Measurements from ENCODE around the gene SPTLC2. TPM values are rescaled to one million over a fixed set of nuclear protein-coding genes. Genes with fewer than 3 reads are reported as not detected.

Gene SPTLC2
- total and polyA plus RNA-seq, 4 donors: 8.1 to 48.6 (median 27.6) TPM

DNA sequence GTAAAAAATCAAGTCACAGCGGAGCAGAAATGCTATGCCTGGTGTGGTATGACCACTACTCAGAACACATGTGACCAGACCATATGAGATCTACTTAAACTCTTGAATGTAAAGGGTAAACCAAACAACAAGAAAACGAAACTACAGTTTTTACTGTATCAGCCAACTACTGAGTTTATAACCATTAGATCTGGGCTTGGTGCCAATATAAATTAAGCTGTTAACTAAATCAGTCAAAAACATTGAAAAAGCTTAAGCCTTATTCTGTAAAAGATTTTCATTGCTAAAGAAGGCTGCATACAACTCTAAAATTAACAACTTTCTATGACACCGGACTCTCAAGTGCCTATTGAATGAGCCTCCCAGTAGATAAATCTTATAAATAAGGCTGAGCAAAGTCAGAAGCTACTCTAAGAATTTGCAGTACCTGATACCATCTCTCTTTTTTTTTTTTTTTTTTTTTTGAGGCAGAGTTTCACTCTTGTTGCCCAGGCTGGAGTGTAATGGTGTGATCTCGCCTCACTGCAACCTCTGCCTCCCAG, 35.4 kb downstream of the SPTLC2 start:
- TF ChIP-seq, protein P1, sequence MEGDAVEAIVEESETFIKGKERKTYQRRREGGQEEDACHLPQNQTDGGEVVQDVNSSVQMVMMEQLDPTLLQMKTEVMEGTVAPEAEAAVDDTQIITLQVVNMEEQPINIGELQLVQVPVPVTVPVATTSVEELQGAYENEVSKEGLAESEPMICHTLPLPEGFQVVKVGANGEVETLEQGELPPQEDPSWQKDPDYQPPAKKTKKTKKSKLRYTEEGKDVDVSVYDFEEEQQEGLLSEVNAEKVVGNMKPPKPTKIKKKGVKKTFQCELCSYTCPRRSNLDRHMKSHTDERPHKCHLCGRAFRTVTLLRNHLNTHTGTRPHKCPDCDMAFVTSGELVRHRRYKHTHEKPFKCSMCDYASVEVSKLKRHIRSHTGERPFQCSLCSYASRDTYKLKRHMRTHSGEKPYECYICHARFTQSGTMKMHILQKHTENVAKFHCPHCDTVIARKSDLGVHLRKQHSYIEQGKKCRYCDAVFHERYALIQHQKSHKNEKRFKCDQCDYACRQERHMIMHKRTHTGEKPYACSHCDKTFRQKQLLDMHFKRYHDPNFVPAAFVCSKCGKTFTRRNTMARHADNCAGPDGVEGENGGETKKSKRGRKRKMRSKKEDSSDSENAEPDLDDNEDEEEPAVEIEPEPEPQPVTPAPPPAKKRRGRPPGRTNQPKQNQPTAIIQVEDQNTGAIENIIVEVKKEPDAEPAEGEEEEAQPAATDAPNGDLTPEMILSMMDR (IDR thresholded peaks at IDR 0.05; ENCODE audit: control extremely low read depth, extremely low read depth): no peak
- no peak overlapping the region for H3K27ac ChIP-seq (ENCODE audit: low read depth in 1 of 2, low read length in 1 of 2)
- H3K4me1 ChIP-seq (ENCODE audit: control insufficient read depth in 5 of 5, insufficient read depth in 5 of 5, low read length in 5 of 5): peaks cover 5 to 24% (median 7%) of the 10 kb centered on the region in 5 donors
- 27 to 34% methylated on average over 4 of the region's 4 CpGs for WGBS, 2 donors
- no peak overlapping the region for H3K4me3 ChIP-seq
- peaks cover 0 to 1% (median 0%) of the 10 kb centered on the region in 4 donors for H3K36me3 ChIP-seq (ENCODE audit: control insufficient read depth in 4 of 4, insufficient read depth in 4 of 4, low read length in 4 of 4)
- no peaks in the 10 kb centered on the region for H3K27me3 ChIP-seq (ENCODE audit: control insufficient read depth in 3 of 3, insufficient read depth in 3 of 3, low read length in 2 of 3)
- no peak for ATAC-seq (ENCODE audit: insufficient read depth, low FRiP score)
- no peaks in the 10 kb centered on the region for H3K9me3 ChIP-seq (ENCODE audit: control insufficient read depth in 4 of 4, insufficient read depth in 3 of 4, low read length in 3 of 4)
- peak overlapping the region in 1 of 2 donors; percentile 36 for H3K9ac ChIP-seq (ENCODE audit: insufficient read depth in 1 of 2, low read length in 2 of 2)
- peak; percentile 19 to 92 (median 89) for DNase-seq

DNA sequence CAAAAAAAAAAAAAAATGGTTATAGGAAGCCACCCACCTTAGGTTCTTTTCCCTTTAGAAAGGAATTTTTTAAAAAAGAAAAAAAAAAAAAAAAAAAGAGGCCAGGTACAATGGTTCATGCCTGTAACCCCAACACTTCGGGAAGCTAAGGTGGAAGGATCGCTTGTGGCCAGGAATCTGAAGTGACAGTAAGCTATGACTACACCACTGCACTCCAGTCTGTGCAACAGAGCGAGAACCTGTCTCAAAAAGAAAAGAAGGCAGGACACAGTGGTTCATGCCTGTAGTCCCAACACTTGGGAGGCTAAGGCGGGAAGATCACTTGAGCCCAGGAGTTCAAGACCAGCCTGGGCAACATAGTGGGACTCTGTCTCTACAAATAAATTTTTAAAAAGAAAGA, 36.0 kb downstream of the SPTLC2 start:
- Histone ChIP-seq H3K36me3 (ENCODE audit: control insufficient read depth in 4 of 4, insufficient read depth in 4 of 4, low read length in 4 of 4) (peaks cover 0 to 6% (median 0%) of the 10 kb centered on the region in 4 donors), H3K9me3 (ENCODE audit: control insufficient read depth in 4 of 4, insufficient read depth in 3 of 4, low read length in 3 of 4) (no peaks in the 10 kb centered on the region), H3K9ac (ENCODE audit: insufficient read depth in 1 of 2, low read length in 2 of 2) (peak overlapping the region in 1 of 2 donors; percentile 36), H3K4me3 (no peak overlapping the region), H3K27ac (ENCODE audit: low read depth in 1 of 2, low read length in 1 of 2) (no peak overlapping the region), H3K27me3 (ENCODE audit: control insufficient read depth in 3 of 3, insufficient read depth in 3 of 3, low read length in 2 of 3) (no peaks in the 10 kb centered on the region), H3K4me1 (ENCODE audit: control insufficient read depth in 5 of 5, insufficient read depth in 5 of 5, low read length in 5 of 5) (peaks cover 5 to 24% (median 7%) of the 10 kb centered on the region in 5 donors)
- TF ChIP-seq, protein P1 (IDR thresholded peaks at IDR 0.05; ENCODE audit: control extremely low read depth, extremely low read depth): no peak
- no peak for ATAC-seq (ENCODE audit: insufficient read depth, low FRiP score)
- no peak for DNase-seq
- 93 to 94% methylated on average over 4 of the region's 4 CpGs for WGBS, 2 donors

DNA sequence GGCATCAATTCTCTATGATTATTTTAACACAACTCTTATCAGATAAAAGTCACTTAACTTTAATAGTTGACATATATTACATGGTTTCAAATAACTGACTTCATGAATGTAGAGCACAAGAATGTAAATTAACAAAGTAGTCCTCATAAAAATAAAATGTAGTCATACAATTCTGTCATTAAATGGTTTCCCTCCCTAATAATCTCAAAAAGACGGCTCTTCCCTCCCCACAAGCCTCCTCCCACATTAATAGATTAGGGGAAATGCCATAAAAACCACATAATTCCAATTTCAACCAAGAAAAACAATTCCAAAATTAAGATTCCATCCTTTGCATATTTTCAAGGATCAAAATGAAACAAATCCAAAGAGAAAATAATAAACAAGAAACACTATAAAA, 36.7 kb downstream of the SPTLC2 start:
- Histone ChIP-seq H3K36me3 (ENCODE audit: control insufficient read depth in 4 of 4, insufficient read depth in 4 of 4, low read length in 4 of 4) (peaks cover 0 to 8% (median 0%) of the 10 kb centered on the region in 4 donors), H3K4me3 (no peak overlapping the region), H3K9ac (ENCODE audit: insufficient read depth in 1 of 2, low read length in 2 of 2) (no peak overlapping the region), H3K9me3 (ENCODE audit: control insufficient read depth in 4 of 4, insufficient read depth in 3 of 4, low read length in 3 of 4) (no peaks in the 10 kb centered on the region), H3K4me1 (ENCODE audit: control insufficient read depth in 5 of 5, insufficient read depth in 5 of 5, low read length in 5 of 5) (peaks cover 5 to 20% (median 6%) of the 10 kb centered on the region in 5 donors), H3K27ac (ENCODE audit: low read depth in 1 of 2, low read length in 1 of 2) (no peak overlapping the region), H3K27me3 (ENCODE audit: control insufficient read depth in 3 of 3, insufficient read depth in 3 of 3, low read length in 2 of 3) (no peaks in the 10 kb centered on the region)
- ATAC-seq (ENCODE audit: insufficient read depth, low FRiP score) (no peak), DNase-seq (no peak)
- WGBS, 2 donors: 79 to 92% methylated on average over 1 of the region's 1 CpG
- TF ChIP-seq, protein P1 (IDR thresholded peaks at IDR 0.05; ENCODE audit: control extremely low read depth, extremely low read depth): no peak

DNA sequence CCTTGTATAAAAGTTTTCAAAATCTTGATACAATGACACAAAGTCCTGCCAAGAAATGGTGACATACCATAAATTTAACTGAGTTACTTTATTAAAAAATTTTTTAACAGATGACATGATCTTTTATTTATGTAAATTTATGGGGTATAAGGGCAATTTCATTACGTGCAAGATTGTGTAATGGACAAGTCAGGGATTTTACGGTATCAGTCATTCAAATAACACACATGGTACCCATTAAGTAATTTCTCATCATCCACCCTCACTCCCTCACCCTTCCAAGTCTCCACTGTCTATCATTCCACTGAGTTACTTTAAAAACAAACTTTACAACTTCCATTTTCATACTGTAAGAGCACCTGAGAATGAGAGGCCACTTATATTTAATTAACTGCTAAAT, 37.4 kb downstream of the SPTLC2 start:
- Histone ChIP-seq H3K27me3 (ENCODE audit: control insufficient read depth in 3 of 3, insufficient read depth in 3 of 3, low read length in 2 of 3) (no peaks in the 10 kb centered on the region), H3K9ac (ENCODE audit: insufficient read depth in 1 of 2, low read length in 2 of 2) (no peak overlapping the region), H3K27ac (ENCODE audit: low read depth in 1 of 2, low read length in 1 of 2) (no peak overlapping the region), H3K36me3 (ENCODE audit: control insufficient read depth in 4 of 4, insufficient read depth in 4 of 4, low read length in 4 of 4) (peaks cover 0 to 8% (median 0%) of the 10 kb centered on the region in 4 donors), H3K4me1 (ENCODE audit: control insufficient read depth in 5 of 5, insufficient read depth in 5 of 5, low read length in 5 of 5) (peaks cover 3 to 16% (median 5%) of the 10 kb centered on the region in 5 donors), H3K9me3 (ENCODE audit: control insufficient read depth in 4 of 4, insufficient read depth in 3 of 4, low read length in 3 of 4) (no peaks in the 10 kb centered on the region), H3K4me3 (no peak overlapping the region)
- WGBS, 2 donors: 71 to 82% methylated on average over 2 of the region's 2 CpGs
- no peak for ATAC-seq (ENCODE audit: insufficient read depth, low FRiP score)
- TF ChIP-seq, protein P1 (IDR thresholded peaks at IDR 0.05; ENCODE audit: control extremely low read depth, extremely low read depth): no peak
- DNase-seq: no peak

Data from lung (tissue), 12 donors.